K562 (cell line): ENCODE results near the gene MRPL58. TPM values are rescaled to one million over a fixed set of nuclear protein-coding genes. Genes with fewer than 3 reads are reported as not detected.

Source experiments
- ATAC-seq: fragments of 200-7000 bp; cut with Tn5 transposase; 3 replicates; pipeline ENCODE4 v1.9.1; 2020; ENCODE audit warnings: moderate library complexity
- BruUV-seq: library from RNA; stranded (reverse); fragments of 400-500 nt; replicated peaks from 2 replicates; lab custom pipeline; 2021; lab: Mats Ljungman, UMichigan
- CTCF ChIA-PET: fragments of 300-600 bp; formaldehyde crosslinking; extraction: SDS; loops from one replicate; lab custom pipeline; 2021; ENCODE audit warnings: low intra/inter-chr PET ratio; lab: Yijun Ruan, JAX
- POLR2A ChIA-PET: fragments of 300-600, 350-650 bp; sonication (Branson Sonifier 250); formaldehyde crosslinking; extraction: SDS; loops from one replicate; lab custom pipeline; 2021; ENCODE audit warnings: antibody characterized with exemption, inconsistent platforms; lab: Yijun Ruan, JAX
- DNase-seq, 4 experiments: peaks; one replicate each; pipeline versions ENCODE4 v3.0.0 to v3.0.0-alpha.2; 2011 to 2018; ENCODE audit warnings: low spot score in 3 of 4, mixed read lengths in 3 of 4; ENCODE audit errors: extremely low read depth in 1 of 4
- FAIRE-seq: peaks from 2 replicates; lab custom pipeline; 2011; peaks lifted over from hg19 to GRCh38; lab: Jason Lieb, UNC
- H2AFZ ChIP-seq: 2 replicates; pipeline ENCODE4 v1.6.0; 2011; ENCODE audit warnings: low read depth, low read length, control low read depth, inconsistent platforms
- H3K27ac ChIP-seq: fragments of 200-600 bp; 3 replicates; pipeline ENCODE4 v1.8.0; 2011; ENCODE audit warnings: low read depth, mild to moderate bottlenecking, control low read depth, inconsistent platforms, low read length, moderate library complexity, mixed read lengths; ENCODE audit errors: extremely low read depth
- H3K27me3 ChIP-seq, 2 experiments: fragments of 300-600 bp in 1 of 2; 2 replicates in 1 of 2; 3 replicates in 1 of 2; pipeline versions ENCODE4 v1.6.0 to v1.8.0; 2011; ENCODE audit warnings: inconsistent platforms in 2 of 2, low read length in 2 of 2, mild to moderate bottlenecking in 1 of 2, mixed read lengths in 1 of 2, moderate library complexity in 1 of 2; ENCODE audit not compliant: control insufficient read depth in 2 of 2, insufficient read depth in 2 of 2
- H3K36me3 ChIP-seq: fragments of 300-600 bp; 3 replicates; pipeline ENCODE4 v1.8.0; 2011; ENCODE audit warnings: mild to moderate bottlenecking, low read length, inconsistent platforms; ENCODE audit not compliant: control insufficient read depth, insufficient read depth
- H3K4me1 ChIP-seq, 2 experiments: fragments of 200-600 bp in 1 of 2; replicated peaks in 1 of 2; 2 replicates in 1 of 2; 3 replicates in 1 of 2; pipeline versions ENCODE4 v1.5.1 to v1.8.0; 2011; ENCODE audit warnings: inconsistent platforms in 2 of 2, low read length in 2 of 2, mild to moderate bottlenecking in 1 of 2, mixed read lengths in 1 of 2, moderate library complexity in 1 of 2; ENCODE audit not compliant: control insufficient read depth in 2 of 2, insufficient read depth in 2 of 2
- H3K4me2 ChIP-seq: 2 replicates; pipeline ENCODE4 v1.6.1; 2011; ENCODE audit warnings: low read length, control low read depth, inconsistent platforms, mixed read lengths; ENCODE audit not compliant: insufficient read depth
- H3K4me3 ChIP-seq: fragments of 200-600 bp; sonication (generic), shearing (Covaris generic); 2 replicates; pipeline ENCODE4 v1.5.1; 2016; ENCODE audit warnings: control low read depth, inconsistent platforms
- H3K79me2 ChIP-seq: fragments of 200-600 bp; 3 replicates; pipeline ENCODE4 v1.8.0; 2011; ENCODE audit warnings: low read length, inconsistent platforms; ENCODE audit not compliant: control insufficient read depth, insufficient read depth
- H3K9ac ChIP-seq, 2 experiments: 2 replicates each; pipeline versions ENCODE4 v1.6.0 to v1.6.1; 2011; ENCODE audit warnings: low read depth in 2 of 2, low read length in 2 of 2, control low read depth in 1 of 2, inconsistent platforms in 1 of 2, mild to moderate bottlenecking in 1 of 2, mixed read lengths in 1 of 2; ENCODE audit not compliant: insufficient read depth in 1 of 2
- H3K9me1 ChIP-seq: one replicate; pipeline ENCODE4 v1.6.0; 2011; ENCODE audit warnings: inconsistent platforms, mild to moderate bottlenecking, low read length, moderate library complexity; ENCODE audit not compliant: control insufficient read depth, insufficient read depth
- H3K9me3 ChIP-seq: replicated peaks from 2 replicates; pipeline ENCODE4 v1.5.1; 2011; ENCODE audit warnings: low read depth, low read length, inconsistent platforms; ENCODE audit not compliant: control insufficient read depth, insufficient read depth
- H4K20me1 ChIP-seq: replicated peaks from 2 replicates; pipeline ENCODE4 v1.6.1; 2011; ENCODE audit warnings: low read length, inconsistent platforms, mixed read lengths; ENCODE audit not compliant: control insufficient read depth, insufficient read depth
- RBFOX2 ChIP-seq: fragments of 200-400 bp; formaldehyde crosslinking; IDR thresholded peaks from 2 replicates; pipeline ENCODE4 v1.6.1; 2017; ENCODE audit warnings: low read depth, mild to moderate bottlenecking, low read length, moderate library complexity
- WGBS: fragments of 100-300 bp; shearing (Covaris generic); methylation state at CpG from one replicate; pipeline ENCODE4 v1.1.6; 2016; ENCODE audit warnings: low coverage, mixed read lengths; ENCODE audit not compliant: insufficient coverage; ENCODE audit errors: missing lambda C conversion rate; 5-methylcytosine and 5-hydroxymethylcytosine counted together
- in situ Hi-C: fragments of 300-500 bp; cut with MboI; formaldehyde crosslinking; loops from 4 replicates; pipeline ENCODE4 v1.15.0; 2018; ENCODE audit warnings: inconsistent platforms, mixed read lengths
- intact Hi-C: fragments of 100-400 bp; cut with micrococcal nuclease; formaldehyde crosslinking; loops from 2 replicates; pipeline ENCODE4 v1.14.2; 2022
- polyA plus RNA-seq, 8 experiments: library from polyadenylated mRNA; depleted of rRNA in 4 of 8; stranded (reverse) in 5 of 8; unstranded in 3 of 8; fragments of >200 nt; fragmentation: Nextera tagmentation in 2 of 8; fragmentation: Illumina TruSeq in 1 of 8; extraction: Ambion mirVana in 2 of 8; extraction: Trizol in 1 of 8; gene quantifications; 2 replicates each; pipeline versions ENCODE4 v1.2.1 to v1.2.3, GENCODE V29; 2011 to 2014; ENCODE audit warnings: inconsistent platforms in 1 of 8, missing spikeins in 1 of 8
- total RNA-seq, 7 experiments: library from RNA; depleted of rRNA in 6 of 7; stranded (reverse); fragments of >200 nt in 6 of 7; fragmentation: Illumina TruSeq in 2 of 7; extraction: Trizol in 2 of 7; gene quantifications; 2 replicates each; pipeline versions ENCODE4 v1.2.1 to v1.2.3, GENCODE V29; 2011 to 2021; ENCODE audit warnings: low replicate concordance in 1 of 7
- TF ChIP-seq, protein P1 (sequence below): sonication (generic); formaldehyde crosslinking; IDR thresholded peaks from 2 replicates; pipeline ENCODE4 v1.8.0; 2022; ENCODE audit warnings: mild to moderate bottlenecking, missing genetic modification reagents

Gene MRPL58
- total and polyA plus RNA-seq, 9 of the 15 experiments (the other 6 are each of a cell fraction or from before 2014, with no cell fraction given): 30.8 to 107 (median 72.4) TPM

DNA sequence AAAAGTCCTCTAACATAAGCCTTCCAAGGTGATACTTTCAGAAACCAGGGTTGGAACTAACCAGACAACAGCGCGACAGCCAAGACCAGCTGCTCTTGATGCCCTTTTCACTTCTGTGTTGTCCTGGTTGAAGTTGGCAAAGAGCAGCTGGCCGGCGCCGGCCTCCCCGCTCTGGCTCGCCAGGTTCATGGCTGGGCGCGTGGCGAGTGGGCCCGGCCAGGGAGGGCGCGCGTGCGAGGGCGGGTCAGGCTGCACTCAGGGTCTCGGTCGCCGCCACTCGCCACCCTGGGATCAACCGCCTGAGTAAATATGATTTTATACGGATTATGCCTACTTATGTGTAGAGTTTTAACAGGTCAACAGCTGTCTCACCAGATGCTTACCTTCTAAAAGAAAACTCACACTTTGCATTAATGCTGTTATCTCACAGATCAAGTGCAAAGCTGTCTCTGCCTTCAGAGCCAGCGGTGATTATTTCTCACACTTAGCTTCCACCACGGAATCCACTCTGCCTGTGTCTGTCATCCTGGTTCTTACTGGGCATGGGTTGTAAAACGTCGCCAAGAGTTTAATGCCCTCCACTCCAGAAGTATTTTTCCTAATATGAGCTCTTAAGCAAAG is 48.1 kb downstream of the MRPL58 start:
- H3K4me1 ChIP-seq: peaks cover 0 to 3% of the 10 kb centered on the region in 2 experiments; a peak in 2 of 5 replicates
- no peak for ATAC-seq
- in situ Hi-C loops (loop anchor here (5.0 kb wide), 1 partner anchor 52 kb away; no protein-coding TSS in a partner anchor), intact Hi-C loops (loop anchor here (2.0 kb wide), 1 partner anchor 70 kb away; the partner anchor contains the start of gene NT5C)
- ChIA-PET CTCF (interaction anchor here (0.5 to 1.5 kb wide), 6 partner anchors 27 to 141 kb away, joined by 3 to 12 read pairs (median 4); partner anchors contain the start of gene SLC16A5), POLR2A (interaction anchor here (0.6 to 1.8 kb wide), 14 partner anchors 9 to 195 kb away, joined by 3 to 12 read pairs (median 3); partner anchors contain the start of genes ATP5PD, JPT1, KCTD2 and SLC16A5)
- 0 out of 2 replicates have a peak, but pooled peaks cover 3% of the 10 kb centered on the region for H4K20me1 ChIP-seq
- peaks cover 82% of the 10 kb centered on the region for H3K36me3 ChIP-seq
- no peaks in the 10 kb centered on the region for H3K9me1 ChIP-seq
- peak in 1 of 4 experiments; percentile 3 for DNase-seq
- no TSS peak for BruUV-seq
- no peaks in the 10 kb centered on the region for H3K9me3 ChIP-seq
- 94% methylated on average over 11 of the region's 26 CpGs for WGBS
- H3K27ac ChIP-seq: peak overlapping the region; percentile 7; the same call in 1 of the 3 replicates
- H3K79me2 ChIP-seq: no peaks in the 10 kb centered on the region
- no peak overlapping the region for H2AFZ ChIP-seq
- H3K27me3 ChIP-seq: no peaks in the 10 kb centered on the region
- H3K9ac ChIP-seq: no peak overlapping the region
- no peak overlapping the region for H3K4me2 ChIP-seq
- TF ChIP-seq RBFOX2: 0 out of 2 replicates have a peak, but pooled peaks have one; percentile 35
- TF ChIP-seq, protein P1, sequence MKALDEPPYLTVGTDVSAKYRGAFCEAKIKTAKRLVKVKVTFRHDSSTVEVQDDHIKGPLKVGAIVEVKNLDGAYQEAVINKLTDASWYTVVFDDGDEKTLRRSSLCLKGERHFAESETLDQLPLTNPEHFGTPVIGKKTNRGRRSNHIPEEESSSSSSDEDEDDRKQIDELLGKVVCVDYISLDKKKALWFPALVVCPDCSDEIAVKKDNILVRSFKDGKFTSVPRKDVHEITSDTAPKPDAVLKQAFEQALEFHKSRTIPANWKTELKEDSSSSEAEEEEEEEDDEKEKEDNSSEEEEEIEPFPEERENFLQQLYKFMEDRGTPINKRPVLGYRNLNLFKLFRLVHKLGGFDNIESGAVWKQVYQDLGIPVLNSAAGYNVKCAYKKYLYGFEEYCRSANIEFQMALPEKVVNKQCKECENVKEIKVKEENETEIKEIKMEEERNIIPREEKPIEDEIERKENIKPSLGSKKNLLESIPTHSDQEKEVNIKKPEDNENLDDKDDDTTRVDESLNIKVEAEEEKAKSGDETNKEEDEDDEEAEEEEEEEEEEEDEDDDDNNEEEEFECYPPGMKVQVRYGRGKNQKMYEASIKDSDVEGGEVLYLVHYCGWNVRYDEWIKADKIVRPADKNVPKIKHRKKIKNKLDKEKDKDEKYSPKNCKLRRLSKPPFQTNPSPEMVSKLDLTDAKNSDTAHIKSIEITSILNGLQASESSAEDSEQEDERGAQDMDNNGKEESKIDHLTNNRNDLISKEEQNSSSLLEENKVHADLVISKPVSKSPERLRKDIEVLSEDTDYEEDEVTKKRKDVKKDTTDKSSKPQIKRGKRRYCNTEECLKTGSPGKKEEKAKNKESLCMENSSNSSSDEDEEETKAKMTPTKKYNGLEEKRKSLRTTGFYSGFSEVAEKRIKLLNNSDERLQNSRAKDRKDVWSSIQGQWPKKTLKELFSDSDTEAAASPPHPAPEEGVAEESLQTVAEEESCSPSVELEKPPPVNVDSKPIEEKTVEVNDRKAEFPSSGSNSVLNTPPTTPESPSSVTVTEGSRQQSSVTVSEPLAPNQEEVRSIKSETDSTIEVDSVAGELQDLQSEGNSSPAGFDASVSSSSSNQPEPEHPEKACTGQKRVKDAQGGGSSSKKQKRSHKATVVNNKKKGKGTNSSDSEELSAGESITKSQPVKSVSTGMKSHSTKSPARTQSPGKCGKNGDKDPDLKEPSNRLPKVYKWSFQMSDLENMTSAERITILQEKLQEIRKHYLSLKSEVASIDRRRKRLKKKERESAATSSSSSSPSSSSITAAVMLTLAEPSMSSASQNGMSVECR: no peak
- no peak overlapping the region for H3K4me3 ChIP-seq
- peak; percentile 6 for FAIRE-seq
